Activated CD4-positive, alpha-beta T cell treated with anti-CD3 and anti-CD28 coated beads for 48 hours (primary cell): ENCODE results near the gene NDUFV1.
"Not testable (repeated sequence)": the region's sequence is repeated elsewhere in the genome, so short reads cannot be mapped to it uniquely, and the experiment has no call there.

Experiments
- DNase-seq: peaks from one replicate; pipeline ENCODE4 v3.0.0-alpha.2; 2020

Gene NDUFV1

GRCh38 chr11:67628710-67629385 lies 22.1 kb downstream of the NDUFV1 start:
- no peak for DNase-seq

- DNase-seq, result peak; percentile 94
Measured at GRCh38 chr11:67629386-67630227, 22.9 kb downstream of the NDUFV1 start, which contains the start of gene NUDT8. Gene NUDT8, minus strand, starts transcription at chr11:67629937. Its CDS starts 26 bp downstream, at chr11:67629911.

GRCh38 chr11:67630228-67630942 lies 23.6 kb downstream of the NDUFV1 start:
- DNase-seq, result peak; percentile 98

- no peak for DNase-seq
Measured at GRCh38 chr11:67630943-67631331, 24.2 kb downstream of the NDUFV1 start.

DNA sequence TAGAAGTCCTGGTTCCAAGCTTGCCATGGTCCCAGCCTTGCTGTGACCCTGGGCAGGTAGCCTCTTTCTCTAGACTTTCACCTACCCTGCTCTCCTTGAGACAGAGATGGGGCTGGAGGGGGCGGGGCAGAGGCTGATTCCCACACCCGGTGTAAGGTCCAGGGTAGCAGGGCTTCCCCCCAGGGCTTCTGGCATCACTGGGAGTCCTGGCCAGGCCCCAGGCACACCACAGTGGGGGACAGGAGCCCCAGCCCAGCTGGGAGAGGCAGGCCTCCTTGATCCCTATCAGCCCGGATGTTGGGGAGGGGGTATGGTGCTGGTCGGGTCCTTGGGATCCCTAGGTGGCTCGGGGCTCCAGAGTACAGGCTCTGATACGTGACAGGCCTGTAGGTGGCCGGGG lies 24.7 kb downstream of the NDUFV1 start:
- no peak for DNase-seq

GRCh38 chr11:67631853-67632174 lies 25.1 kb downstream of the NDUFV1 start:
- no peak for DNase-seq

- DNase-seq, result no peak
Measured at GRCh38 chr11:67632175-67632981, 25.6 kb downstream of the NDUFV1 start.

- DNase-seq, result no peak
Measured at GRCh38 chr11:67632982-67633755, 26.4 kb downstream of the NDUFV1 start.

- DNase-seq, result no peak
Measured at GRCh38 chr11:67633758-67634365, 27.1 kb downstream of the NDUFV1 start.

- DNase-seq, result no peak
Measured at GRCh38 chr11:67634366-67635230, 27.9 kb downstream of the NDUFV1 start.

- no peak for DNase-seq
Measured at GRCh38 chr11:67635231-67635521, 28.4 kb downstream of the NDUFV1 start.

GRCh38 chr11:67636962-67637361 lies 30.2 kb downstream of the NDUFV1 start:
- no peak for DNase-seq

DNA sequence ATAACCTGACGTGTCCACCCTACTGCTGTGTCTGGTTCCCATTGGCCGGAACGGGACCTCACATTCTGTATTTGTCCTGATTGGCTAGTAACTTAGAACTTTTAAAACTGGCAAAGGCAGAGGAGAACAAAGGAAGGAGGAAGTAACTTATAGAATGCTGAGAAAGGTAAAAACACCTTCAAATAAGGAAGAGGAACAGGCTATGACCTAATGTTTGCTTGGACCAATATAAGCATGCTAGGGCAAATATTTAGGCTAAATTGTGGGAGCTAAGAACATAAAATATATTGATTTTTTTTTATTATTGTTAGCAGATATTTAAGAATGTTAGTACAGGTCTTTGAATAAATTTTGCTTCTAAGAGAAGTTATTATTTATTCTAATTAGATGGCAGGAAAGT lies 30.7 kb downstream of the NDUFV1 start:
- DNase-seq, result not testable (repeated sequence)

DNA sequence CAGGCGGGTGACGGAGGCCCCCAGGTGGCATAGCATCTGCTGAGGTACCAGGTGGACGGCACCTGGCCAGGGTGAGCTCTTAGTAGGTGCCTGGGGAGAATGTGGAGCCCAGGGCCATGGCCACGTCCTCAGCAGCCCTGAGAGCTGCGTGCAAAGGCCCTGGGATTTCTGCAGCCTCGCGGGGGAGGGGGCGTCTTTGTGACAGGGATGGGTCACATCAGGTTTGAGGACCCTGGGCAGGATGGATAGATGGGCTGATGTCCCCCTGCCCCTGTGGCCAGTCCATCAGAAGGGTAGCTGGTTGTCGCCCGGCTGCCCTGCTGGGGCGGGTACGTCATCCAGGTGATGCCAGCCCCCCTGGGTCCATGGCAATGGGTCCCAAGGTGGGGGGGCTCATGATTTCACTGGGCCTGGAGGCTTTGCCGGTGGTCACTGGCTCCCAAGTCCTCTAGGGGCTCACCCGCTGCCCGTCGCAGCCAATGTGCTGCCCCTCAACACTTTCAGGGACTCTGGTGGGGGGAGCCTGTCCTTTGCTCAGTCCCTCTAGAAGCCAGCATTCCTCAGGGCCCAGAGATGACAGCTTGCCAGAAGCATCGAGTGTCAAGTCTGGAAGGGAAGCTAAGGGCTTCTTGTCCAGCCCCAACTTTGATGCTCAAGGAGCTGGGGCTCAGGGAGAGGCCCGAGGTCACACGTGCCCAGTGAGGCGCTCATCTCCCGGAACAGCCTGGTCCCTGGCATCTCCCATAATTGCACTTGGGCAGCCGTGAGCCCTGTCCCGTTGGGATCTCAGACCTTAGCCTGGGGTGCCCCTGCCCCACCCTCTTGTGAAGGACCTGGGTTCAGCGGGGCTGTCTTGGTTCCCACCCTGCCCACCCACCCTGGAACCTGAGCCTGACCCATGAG lies 32.0 kb downstream of the NDUFV1 start:
- DNase-seq, result no peak

DNA sequence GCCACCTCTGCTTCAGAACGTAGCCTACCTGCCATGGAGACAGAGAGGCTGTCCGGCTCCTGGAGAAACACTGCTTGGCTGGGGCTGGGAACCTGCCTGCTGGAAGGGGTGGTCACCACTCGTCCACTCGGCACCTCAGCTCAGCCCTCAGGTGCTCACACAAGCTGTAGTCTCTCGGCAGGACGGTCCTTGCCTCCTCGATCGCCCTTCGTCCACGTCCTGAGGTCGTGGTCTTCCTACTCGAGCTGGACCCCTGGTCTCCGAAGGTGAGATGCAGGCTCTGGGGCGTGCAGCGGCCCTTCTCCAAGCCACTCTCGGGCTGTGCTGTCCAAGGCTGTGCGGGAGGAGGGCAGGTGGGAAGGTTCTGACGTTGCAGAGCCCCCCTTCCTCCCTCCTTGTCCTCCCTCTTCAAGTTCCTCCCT lies 32.7 kb downstream of the NDUFV1 start, which contains the start of gene TBX10:
Gene TBX10, minus strand, starts transcription at position 326 of the 422 bp plus-strand sequence. Its CDS starts 291 bp downstream, at position 35.
- DNase-seq, result no peak

DNA sequence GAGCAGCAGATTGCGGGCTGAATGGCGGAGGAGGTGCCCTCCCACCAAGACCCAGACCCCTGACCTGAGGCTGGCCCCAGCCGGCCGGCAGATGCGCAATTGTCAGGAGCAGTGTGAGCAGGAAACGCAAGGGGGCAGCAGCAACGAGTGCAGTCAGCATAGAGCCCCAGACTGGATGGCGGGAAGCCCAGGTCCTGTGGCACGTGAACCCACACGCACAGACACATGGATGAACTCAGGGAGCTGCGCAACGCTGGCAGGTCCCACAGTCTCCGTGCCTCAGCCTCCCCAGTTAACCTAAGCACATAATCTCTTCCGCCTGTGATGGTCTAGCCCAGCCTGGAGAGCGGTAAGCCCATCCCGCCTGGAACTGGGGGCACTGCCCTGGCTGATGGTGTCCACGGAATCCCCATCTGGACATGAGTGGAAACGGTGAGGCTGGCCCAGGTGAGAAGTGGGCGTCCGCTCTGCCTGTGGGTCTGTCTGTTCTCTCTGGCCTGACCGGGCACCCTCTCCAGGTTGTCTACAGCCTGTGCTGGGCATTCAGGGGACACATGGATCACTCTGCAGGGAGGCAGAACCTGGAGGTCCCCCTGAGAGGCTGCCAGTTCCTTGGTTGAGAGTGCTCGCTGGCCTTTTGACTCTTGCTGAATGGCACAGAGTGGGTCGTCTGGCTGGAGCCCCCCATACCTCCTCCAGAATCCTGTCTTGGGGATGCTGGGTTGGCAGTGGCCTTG lies 33.5 kb downstream of the NDUFV1 start:
- DNase-seq, result peak; percentile 79

DNA sequence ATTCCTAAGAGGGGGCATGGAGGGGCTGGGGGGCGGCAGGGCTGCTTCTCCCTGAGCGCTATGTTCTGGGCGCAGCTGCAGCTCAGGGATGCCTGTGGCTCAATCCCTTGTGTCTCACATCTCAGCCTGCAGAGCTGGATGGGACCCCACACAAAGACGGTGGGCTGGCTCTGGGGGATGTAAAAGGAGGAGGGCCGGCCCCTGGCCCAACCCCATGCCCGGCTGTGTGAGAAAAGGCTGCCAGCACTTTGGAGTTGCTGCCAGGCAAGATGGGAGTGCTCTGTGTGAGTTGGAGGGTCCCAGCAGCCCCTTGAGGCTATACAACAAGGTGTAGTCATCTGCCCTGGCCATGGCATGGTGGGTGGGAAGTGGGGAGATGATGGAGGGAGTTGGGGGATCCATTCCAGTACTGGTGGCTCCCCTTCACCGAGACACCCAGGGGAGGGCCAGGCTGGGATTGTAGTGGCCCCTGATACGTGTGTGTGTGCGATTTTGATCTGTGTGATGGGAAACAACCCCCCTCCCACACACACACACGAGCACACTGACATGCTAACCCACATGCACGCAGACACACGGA lies 34.1 kb downstream of the NDUFV1 start:
- no peak for DNase-seq
